HepG2 (cell line): ENCODE data around the gene RNH1. TPM values are rescaled to one million over a fixed set of nuclear protein-coding genes. Genes with fewer than 3 reads are reported as not detected.

Experiments
- E2F1 ChIP-seq: sonication (generic); formaldehyde crosslinking; IDR thresholded peaks from 2 replicates; pipeline ENCODE4 v1.5.0; 2020; ENCODE audit warnings: missing genetic modification reagents
- ELF3 ChIP-seq: IDR thresholded peaks from 2 replicates; pipeline ENCODE4 v1.6.1; 2016; ENCODE audit warnings: missing genetic modification reagents, missing compliant biosample characterization
- GATAD1 ChIP-seq: IDR thresholded peaks from 2 replicates; pipeline ENCODE4 v1.6.1; 2016; ENCODE audit warnings: missing genetic modification reagents, missing compliant biosample characterization
- HDAC2 ChIP-seq: sonication (generic); formaldehyde crosslinking; IDR thresholded peaks from 2 replicates; pipeline ENCODE4 v1.4.0; 2020; ENCODE audit warnings: missing genetic modification reagents
- HNF1A ChIP-seq, 2 experiments: sonication (generic) in 1 of 2; formaldehyde crosslinking in 1 of 2; IDR thresholded peaks; 2 replicates each; pipeline versions ENCODE4 v1.4.0 to v1.6.1; 2016 to 2020; ENCODE audit warnings: borderline replicate concordance in 1 of 2, low read depth in 1 of 2, mild to moderate bottlenecking in 1 of 2, missing genetic modification reagents in 1 of 2
- MEIS1 ChIP-seq: sonication (generic); formaldehyde crosslinking; IDR thresholded peaks from 2 replicates; pipeline ENCODE4 v1.9.0; 2021; ENCODE audit warnings: mild to moderate bottlenecking, missing genetic modification reagents, moderate library complexity, borderline replicate concordance
- MTA1 ChIP-seq: sonication (generic); formaldehyde crosslinking; IDR thresholded peaks from 2 replicates; pipeline ENCODE4 v1.4.0; 2020; ENCODE audit warnings: missing genetic modification reagents, mild to moderate bottlenecking, borderline replicate concordance
- MXD4 ChIP-seq: IDR thresholded peaks from 2 replicates; pipeline ENCODE4 v1.6.1; 2016; ENCODE audit warnings: mild to moderate bottlenecking, missing biosample characterization, missing genetic modification reagents
- ZFP91 ChIP-seq: sonication (generic); formaldehyde crosslinking; IDR thresholded peaks from 2 replicates; pipeline ENCODE4 v1.9.0; 2022; ENCODE audit warnings: missing genetic modification reagents, mild to moderate bottlenecking, borderline replicate concordance
- ZNF3 ChIP-seq: IDR thresholded peaks from 2 replicates; pipeline ENCODE4 v1.7.0; 2017; ENCODE audit warnings: inconsistent platforms
- ZNF574 ChIP-seq: sonication (generic); formaldehyde crosslinking; IDR thresholded peaks from 2 replicates; pipeline ENCODE4 v1.4.0; 2020; ENCODE audit warnings: missing genetic modification reagents
- ZNF784 ChIP-seq: sonication (generic); formaldehyde crosslinking; IDR thresholded peaks from 2 replicates; pipeline ENCODE4 v1.5.1; 2020; ENCODE audit warnings: missing genetic modification reagents, mild to moderate bottlenecking, borderline replicate concordance
- ZNF790 ChIP-seq: sonication (generic); formaldehyde crosslinking; IDR thresholded peaks from 2 replicates; pipeline ENCODE4 v1.8.0; 2022; ENCODE audit warnings: missing genetic modification reagents, mild to moderate bottlenecking, borderline replicate concordance
- polyA plus RNA-seq, 8 experiments: library from polyadenylated mRNA; depleted of rRNA in 3 of 8; stranded (reverse) in 7 of 8; unstranded in 1 of 8; fragments of >200 nt; fragmentation: Illumina TruSeq in 4 of 8; extraction: Trizol in 4 of 8; gene quantifications; 2 replicates each; pipeline versions ENCODE4 v1.2.1 to v1.2.3, GENCODE V29; 2011 to 2016; ENCODE audit warnings: low read depth in 4 of 8, missing spikeins in 1 of 8, mixed read lengths in 1 of 8; ENCODE audit not compliant: insufficient read depth in 1 of 8
- total RNA-seq, 5 experiments: library from RNA; depleted of rRNA; stranded (reverse); fragments of >200 nt; fragmentation: Illumina TruSeq; extraction: Trizol; gene quantifications; 2 replicates each; pipeline ENCODE4 v1.2.3, GENCODE V29; 2016; ENCODE audit warnings: low read depth in 1 of 5
- TF ChIP-seq, protein P1 (sequence below): sonication (generic); formaldehyde crosslinking; IDR thresholded peaks from 2 replicates; pipeline ENCODE4 v1.8.0; 2022; ENCODE audit warnings: missing genetic modification reagents, mild to moderate bottlenecking, borderline replicate concordance

Gene RNH1
- total and polyA plus RNA-seq, 2 of the 13 experiments (the other 11 are each of a cell fraction or from before 2014, with no cell fraction given) = 36.0 to 74.1 TPM

GRCh38 chr11:449889-450808 is 56.9 kb downstream of the RNH1 start, which contains the start of gene PTDSS2 (continued):
- TF ChIP-seq HNF1A (IDR thresholded peaks at IDR 0.05; ENCODE audit: low read depth) (no peak), HNF1A (CRISPR knock-in tag; IDR thresholded peaks at IDR 0.05; ENCODE audit: borderline replicate concordance) (peak; percentile 84; the same call in 1 of the 2 replicates), E2F1 (CRISPR knock-in tag) (peak; percentile 67; the same call in 1 of the 2 replicates), ZNF790 (CRISPR knock-in tag) (peak; percentile 50; the same call in 1 of the 2 replicates), MEIS1 (peak; percentile 59; the same call in 1 of the 2 replicates), ZFP91 (CRISPR knock-in tag) (peak; percentile 78; the same call in 1 of the 2 replicates), GATAD1 (CRISPR knock-in tag) (peak; percentile 93), MXD4 (CRISPR knock-in tag) (peak; percentile 71), ZNF784 (CRISPR knock-in tag) (peak; percentile 79), MTA1 (peak; percentile 80; the same call in 1 of the 2 replicates), ELF3 (CRISPR knock-in tag) (peak; percentile 66), ZNF574 (CRISPR knock-in tag) (peak; percentile 96), ZNF3 (CRISPR knock-in tag) (no peak), HDAC2 (CRISPR knock-in tag) (peak; percentile 88)
- TF ChIP-seq, protein P1, sequence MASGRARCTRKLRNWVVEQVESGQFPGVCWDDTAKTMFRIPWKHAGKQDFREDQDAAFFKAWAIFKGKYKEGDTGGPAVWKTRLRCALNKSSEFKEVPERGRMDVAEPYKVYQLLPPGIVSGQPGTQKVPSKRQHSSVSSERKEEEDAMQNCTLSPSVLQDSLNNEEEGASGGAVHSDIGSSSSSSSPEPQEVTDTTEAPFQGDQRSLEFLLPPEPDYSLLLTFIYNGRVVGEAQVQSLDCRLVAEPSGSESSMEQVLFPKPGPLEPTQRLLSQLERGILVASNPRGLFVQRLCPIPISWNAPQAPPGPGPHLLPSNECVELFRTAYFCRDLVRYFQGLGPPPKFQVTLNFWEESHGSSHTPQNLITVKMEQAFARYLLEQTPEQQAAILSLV (CRISPR knock-in tag) = peak; percentile 64; the same call in 1 of the 2 replicates
